Right renal cortex interstitium (tissue), 3 donors: ENCODE data around the gene APLP2. TPM values are rescaled to one million over a fixed set of nuclear protein-coding genes. Genes with fewer than 3 reads are reported as not detected.

Source experiments
- DNase-seq, 3 donors: peaks; one replicate each; pipeline ENCODE4 v3.0.0-alpha.2; 2013; ENCODE audit warnings: low read depth in 3 of 3, low spot score in 2 of 3
- polyA plus RNA-seq, 3 donors: library from polyadenylated mRNA; unstranded; fragments of 120-200 nt; gene quantifications; one replicate each; pipeline ENCODE4 v1.2.1, GENCODE V29; 2013; ENCODE audit not compliant: insufficient read length in 3 of 3

The APLP2 gene
- polyA plus RNA-seq, 3 donors: 506 to 554 (median 517) TPM

DNA sequence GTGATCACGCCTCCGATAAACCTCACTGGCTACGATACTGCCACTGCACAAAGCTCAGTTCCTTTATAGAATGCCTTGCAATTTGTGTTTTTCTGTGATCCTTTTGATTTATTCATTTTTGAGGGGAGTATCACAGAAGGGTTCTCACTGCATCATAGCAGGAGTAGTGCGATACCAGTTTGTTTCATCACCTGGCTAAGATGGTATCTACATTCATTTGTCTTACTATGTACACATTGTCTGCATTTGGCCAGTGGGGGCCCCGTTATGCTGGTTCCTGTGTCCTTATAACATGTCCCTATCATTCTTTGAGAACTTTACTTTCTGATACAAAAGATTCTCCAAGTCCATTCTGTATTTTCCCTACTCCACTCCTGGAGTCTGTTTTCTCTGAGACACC is 44.6 kb downstream of the APLP2 start:
- no peak for DNase-seq

DNA sequence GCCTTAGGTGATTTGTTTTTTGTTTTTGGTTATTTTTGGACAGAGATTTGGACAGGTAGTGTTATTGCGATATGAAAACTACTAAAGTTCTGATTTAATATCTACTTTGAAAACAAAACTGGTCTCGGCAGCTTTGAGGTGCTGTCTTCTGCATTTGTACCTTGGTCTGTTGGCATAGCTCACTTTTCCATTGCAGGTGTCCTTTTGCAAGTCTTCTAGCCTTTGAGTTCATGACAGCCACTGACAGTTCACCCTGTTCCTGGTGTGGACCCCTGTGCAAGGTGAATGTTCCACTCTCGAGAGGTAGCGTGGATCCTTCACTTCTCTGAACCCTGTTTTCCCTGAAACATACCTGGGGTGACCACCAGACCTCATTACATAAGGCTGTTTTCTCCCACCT is 45.0 kb downstream of the APLP2 start:
- DNase-seq: no peak

DNA sequence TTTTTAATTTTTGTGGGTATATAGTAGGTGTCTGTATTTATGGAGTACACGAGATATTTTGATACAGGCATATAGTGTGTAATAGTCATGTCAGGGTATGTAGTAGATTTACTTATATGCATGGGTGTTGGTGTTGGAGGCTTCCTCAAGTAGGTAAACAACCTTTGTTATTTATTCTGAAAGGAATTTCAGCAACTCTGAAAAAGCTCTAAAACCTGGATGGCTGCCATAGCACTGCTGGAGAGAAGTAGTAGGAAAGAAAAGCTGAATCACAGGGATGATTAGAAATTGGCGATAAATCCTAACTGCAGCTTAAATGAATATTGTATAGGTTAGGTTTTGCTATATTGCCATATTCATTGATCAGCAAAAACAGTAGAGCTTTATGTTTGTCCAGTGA is 45.5 kb downstream of the APLP2 start:
- DNase-seq: no peak

DNA sequence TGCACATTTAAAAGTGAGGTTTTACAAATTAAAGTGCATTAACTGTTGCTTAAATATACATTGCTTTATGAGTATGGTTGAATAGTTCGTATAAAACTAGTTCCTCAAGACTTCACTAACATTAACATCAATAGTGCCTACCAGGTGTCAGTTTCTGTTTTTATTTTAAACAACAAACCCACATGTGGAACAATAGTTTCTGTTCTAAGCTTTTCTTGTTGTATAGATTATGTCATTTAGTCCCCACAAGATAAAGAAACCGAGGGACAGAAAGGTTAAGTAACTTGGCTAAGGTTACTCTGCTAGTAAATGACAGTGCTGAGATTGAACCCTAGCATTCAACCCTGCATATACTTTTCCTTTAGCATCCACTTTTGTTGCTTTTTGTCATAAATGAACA is 48.5 kb downstream of the APLP2 start:
- no peak for DNase-seq

DNA sequence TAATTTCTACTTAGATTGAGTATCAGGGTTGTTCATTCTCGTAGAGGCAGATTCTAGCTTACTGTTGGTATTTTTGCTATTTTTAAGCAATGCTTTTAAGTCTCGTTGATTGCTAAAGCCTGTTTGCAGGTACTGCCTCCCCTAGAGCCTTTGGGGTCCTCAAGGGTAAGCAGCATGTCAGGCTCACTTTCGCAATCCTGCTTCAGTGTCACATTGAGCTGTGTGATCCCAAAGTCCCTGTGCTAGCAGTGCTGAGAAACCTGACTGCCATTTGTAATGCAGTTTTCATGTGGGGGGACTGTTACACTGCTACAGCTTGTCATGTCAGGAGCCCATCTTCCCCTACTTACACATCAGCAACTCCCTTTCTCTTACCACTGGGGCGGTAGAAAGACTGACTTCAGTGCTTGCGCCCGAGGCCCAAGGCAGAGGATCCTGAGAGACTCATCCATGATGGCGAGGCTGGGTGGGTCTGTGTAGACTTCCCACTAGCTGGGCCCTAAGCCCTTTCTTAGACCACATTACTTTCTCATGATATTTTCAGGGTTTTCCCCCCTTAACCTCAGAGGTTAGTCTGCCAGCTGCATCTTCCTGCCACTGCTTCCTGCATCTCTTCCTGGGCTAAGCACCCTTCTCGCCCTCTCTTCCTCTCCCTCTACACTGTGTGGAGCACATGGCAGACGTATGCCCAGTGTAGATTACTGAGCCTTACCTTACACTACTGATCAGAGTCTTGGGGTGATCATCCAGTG is 49.1 kb downstream of the APLP2 start:
- DNase-seq: no peak

DNA sequence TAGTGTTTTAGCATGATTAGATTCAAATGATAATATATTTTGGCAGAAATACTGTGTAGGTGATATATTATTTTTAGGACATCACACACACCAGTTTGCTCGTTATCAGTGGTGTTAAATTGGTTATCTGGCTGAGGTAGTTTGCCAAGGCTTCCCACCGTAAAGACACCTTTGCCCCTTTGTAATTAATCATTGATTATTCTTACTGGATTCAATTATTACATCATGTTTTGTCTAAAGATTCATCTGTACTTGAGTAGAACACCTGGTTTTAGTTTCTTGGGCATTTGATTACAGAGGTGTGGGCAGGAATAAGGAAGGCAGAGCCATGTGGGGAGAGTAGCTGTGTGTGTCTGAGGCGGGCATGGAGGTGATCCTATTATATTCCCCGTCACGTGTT is 50.4 kb downstream of the APLP2 start:
- no peak for DNase-seq

DNA sequence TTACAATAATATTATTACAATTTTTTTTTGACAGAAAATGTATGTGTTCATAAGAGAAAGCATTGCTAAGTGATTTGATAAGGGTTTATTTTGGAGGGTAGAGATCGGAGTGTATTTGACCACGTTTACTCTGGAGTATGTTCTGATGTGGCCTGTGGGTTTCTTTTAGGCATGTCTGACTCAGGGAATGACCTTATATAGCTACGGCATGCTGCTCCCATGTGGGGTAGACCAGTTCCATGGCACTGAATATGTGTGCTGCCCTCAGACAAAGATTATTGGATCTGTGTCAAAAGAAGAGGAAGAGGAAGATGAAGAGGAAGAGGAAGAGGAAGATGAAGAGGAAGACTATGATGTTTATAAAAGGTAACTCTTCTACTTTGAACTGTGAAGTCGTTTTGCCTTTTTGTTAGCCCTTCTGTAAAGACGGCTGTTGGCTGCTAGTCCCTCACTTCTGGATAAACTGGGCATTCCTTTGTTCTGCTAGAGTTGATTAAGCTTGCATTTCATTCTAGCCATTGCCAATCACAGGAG is 51.8 kb downstream of the APLP2 start:
- DNase-seq: no peak

DNA sequence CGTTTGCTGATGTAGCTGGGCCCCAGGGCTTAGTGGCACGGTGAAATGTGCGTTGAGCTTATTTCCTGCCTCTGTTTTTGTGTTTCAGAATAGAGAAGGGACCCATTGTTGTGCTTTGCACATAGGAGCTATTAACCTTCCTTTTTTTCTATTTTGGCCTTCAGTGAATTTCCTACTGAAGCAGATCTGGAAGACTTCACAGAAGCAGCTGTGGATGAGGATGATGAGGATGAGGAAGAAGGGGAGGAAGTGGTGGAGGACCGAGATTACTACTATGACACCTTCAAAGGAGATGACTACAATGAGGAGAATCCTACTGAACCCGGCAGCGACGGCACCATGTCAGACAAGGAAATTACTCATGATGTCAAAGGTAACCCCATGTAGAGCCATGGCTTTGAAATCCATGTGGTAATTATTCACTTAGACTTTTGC is 52.5 kb downstream of the APLP2 start:
- DNase-seq: no peak

DNA sequence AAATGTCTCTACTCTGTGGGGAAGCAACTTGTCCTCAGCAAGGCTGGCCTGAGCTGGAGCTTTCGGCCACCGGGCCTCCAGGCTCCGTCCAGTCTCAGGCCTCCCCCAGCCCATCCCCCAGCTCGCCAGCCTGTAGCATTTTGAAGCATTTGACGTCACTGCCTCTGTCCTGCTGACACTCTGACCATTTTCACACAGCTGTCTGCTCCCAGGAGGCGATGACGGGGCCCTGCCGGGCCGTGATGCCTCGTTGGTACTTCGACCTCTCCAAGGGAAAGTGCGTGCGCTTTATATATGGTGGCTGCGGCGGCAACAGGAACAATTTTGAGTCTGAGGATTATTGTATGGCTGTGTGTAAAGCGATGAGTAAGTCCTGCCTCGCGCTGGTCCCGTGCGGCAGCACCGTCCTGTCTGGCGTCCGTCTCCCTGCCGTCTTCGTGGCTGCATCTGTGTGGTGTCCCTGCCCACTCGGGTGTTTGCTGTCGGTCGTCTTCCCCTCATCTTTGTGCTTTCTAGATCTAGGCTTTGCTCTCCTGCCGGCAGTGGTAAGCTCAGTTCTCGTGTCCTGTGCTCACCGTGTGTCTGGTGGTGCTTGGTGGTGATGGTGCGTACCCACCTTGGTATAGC is 53.8 kb downstream of the APLP2 start:
- DNase-seq: no peak

DNA sequence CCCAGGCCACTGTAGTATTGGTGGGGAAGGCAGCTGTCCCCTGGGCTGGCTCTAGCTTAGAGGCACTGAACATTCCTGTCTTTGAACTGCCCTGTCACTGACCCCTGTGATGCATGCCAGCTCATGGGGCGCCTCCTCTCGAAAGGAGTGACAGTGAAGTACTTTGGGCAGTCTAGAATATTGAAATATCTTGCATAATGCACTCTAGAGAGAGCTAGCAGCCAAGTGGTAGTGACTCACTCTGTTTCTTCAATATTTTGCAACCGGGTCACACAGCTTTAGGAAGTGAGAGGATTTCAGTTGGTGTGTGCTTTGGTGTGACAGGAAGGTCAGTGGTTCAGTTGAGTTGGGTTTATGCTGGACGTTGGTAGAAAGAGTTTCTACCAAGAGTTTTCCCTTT is 54.4 kb downstream of the APLP2 start:
- DNase-seq: no peak

DNA sequence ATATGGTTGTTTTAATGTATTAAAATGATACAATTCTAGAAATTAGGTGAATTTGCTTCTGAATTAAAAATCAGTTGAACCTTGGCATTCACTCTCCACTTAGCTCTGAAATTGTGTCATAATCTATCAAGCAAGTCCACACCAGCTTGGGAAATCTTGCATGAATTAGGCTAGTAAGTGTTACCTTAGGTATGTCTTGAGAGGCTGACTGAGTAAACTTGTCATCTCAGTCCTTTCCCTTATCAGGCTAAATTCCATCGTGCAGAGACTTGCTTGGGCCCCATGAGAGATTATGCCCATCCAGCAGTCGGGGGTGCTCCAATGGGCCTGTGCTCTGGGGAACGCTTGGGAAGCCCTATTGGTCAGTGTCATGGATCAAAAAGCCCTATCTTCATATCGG is 55.9 kb downstream of the APLP2 start:
- DNase-seq: no peak

DNA sequence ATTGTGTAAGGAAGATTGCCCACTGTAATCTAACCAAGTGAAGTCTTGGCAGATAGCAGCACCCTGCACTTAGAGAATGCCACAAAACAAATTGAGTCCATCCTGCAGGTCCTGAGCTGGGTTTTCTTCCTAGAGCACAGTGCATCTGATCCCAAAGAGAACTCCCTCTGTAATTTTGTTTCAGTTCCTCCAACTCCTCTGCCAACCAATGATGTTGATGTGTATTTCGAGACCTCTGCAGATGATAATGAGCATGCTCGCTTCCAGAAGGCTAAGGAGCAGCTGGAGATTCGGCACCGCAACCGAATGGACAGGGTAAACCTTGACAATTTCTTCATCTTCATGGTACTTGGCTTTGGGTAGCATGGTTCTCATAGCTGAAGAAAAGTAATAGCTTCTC is 56.8 kb downstream of the APLP2 start:
- no peak for DNase-seq

DNA sequence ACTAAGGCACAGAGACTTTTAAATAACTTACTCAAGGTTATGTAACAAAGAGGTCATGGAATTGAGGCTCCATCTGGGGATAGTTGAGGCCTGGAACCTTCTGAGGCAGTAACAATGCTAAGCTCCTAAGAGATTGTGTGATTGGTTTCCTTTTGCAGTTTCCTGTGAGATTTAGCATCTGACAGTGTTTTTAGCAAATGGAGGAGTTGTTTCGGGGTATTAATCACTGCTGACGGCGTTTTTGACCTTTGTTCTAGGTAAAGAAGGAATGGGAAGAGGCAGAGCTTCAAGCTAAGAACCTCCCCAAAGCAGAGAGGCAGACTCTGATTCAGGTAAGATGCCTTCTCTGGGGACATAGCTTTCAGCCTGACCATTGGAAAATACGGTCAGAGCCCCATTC is 57.8 kb downstream of the APLP2 start:
- DNase-seq: no peak

DNA sequence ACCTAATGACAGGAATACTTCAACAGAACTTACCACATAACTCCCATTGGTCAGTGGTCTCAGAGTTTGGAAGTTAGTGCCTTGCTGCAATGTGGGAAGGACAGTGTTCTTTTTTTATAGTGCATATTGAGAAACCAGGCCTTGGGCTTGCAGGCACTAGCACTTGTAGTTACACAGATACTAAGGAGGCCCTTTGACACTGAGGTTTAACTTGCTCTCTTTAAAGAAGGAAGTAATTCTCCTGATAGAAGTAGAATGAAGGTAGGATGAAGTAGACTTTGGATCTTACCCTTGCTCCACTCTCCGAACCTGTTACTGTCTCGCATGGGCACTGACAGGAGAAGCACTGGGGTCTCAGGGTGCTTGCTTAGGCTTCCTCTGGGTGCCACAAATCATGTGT is 58.9 kb downstream of the APLP2 start:
- DNase-seq: no peak

DNA sequence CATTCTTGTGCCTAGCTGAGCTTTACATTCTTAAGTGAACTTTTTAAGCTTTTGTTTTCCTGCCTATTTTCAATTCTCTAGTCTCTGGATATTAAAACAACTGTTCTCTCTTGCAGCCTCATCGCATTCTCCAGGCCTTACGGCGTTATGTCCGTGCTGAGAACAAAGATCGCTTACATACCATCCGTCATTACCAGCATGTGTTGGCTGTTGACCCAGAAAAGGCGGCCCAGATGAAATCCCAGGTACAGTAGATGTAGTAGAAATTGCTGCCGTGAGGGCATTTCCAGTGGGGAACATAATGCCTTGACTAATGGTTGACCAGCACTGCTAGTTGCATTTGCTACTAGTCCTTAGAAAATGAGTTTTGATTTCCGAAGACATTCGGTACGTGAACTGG is 60.2 kb downstream of the APLP2 start:
- no peak for DNase-seq

DNA sequence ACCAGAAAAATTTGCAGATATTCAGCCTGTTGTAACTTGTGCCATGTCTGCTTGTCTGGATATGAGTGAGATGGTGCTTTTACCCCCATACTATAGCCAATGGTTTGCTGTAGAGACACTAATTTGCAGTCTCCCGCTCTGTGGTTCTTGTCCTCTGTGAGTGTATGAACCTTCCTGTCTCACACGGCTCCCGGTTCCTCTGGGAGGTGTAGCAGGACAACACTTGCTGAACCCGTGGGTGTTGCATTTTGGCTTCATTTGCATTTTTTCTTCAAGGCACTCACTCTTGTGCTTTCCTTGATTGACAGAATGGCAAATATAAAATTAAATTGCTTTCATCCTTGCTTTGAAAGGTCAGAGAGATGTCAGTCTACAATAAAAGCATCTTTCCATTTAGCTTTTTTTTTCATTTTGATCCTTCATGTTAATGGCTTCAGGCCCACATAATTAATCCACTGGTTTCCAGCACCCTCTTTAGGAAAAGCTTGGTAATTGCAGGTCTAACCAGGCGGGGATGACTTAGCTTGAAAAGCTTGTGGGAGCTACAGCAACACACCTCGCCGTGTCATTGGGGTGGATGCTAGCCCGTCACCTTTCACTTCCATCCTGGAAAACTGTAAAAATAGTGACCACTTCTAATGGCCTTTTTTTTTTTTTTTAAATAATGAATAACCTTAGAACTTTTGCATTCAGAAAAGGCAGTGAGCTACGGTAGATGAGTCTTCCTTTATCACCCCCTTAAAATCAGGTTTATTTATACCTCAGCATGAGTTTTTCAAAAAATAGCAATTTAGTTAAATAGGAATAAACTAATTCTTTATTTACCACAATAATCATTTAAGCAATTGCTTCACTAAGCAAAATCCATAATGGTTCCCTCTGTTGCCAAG is 62.5 kb downstream of the APLP2 start:
- peak; percentile 53 to 62 (median 55) for DNase-seq

DNA sequence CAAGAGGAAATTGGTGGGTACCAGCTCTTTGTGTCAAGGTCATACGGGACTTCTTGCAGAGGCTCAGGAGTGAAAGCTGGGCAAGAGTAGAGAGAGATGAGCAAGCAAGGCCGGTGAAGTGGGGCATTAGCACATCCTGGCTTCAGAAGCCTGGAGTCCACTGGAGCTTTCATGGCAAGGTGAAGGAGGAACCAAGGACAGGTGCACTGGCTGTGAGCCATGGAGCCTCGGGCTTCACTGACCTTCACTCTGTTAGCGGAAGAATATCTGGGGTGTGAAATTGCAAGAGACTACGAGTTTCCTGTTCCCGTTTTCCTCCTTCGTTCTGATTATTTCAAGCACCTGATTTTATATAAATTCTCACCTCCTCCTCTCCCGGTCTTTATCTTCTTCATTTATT is 64.0 kb downstream of the APLP2 start:
- DNase-seq: no peak

DNA sequence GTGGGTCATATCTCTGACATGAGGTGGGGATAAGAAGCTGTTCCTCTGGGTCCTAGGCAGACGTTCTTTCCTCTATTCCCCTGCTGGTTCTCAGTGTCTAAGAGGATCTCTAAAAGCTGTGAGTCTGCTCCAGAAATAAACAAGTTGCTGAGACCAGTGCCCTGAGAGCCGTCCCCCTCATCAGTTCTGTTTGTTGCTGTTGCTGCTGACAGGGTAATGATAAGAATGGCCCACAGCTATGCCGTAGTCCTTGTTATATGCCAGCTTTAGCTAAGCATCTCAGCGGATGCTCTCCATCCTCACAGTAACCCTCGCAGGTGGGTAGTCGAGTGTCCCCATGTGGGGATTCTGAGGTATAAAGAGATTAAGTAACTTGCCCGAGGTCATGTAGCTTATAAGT is 66.4 kb downstream of the APLP2 start:
- no peak for DNase-seq

DNA sequence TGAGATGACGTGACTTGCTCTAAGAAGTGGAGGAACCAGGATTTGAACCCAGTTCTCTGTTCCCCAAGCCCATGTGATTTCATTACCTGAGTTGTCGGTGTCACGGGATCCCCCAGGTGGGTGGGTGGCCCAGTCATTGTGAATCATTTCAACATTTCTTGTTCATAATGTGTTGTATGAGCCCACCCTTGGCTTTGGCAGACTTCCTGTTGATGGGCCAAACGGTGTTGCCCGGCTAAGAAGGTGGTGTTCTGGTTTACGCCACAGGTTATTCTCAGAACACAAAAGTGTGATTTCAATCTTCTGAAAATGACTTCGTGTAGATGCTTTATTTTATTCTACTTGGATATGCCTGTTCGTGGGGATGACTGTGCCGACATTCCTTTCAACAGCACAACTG is 68.3 kb downstream of the APLP2 start:
- DNase-seq: no peak

DNA sequence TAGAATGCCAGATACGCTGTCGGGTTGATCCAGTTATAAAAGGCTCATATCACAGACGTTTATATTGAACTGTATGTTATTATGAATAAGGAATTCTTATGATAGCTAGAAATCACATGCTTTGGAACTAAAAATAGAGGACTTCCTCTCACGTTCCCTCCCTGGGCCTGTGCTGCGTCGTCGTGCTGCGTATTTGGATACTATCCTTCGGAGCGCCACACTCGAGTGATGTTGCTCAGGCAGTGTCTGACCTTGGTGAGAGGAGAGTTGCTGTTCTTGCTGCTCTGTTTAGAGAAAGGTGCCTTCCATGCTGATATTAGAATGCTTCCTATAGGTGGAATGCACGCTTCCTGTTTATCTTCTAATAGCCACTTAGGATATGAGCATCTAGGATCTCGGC is 69.7 kb downstream of the APLP2 start:
- DNase-seq: no peak

DNA sequence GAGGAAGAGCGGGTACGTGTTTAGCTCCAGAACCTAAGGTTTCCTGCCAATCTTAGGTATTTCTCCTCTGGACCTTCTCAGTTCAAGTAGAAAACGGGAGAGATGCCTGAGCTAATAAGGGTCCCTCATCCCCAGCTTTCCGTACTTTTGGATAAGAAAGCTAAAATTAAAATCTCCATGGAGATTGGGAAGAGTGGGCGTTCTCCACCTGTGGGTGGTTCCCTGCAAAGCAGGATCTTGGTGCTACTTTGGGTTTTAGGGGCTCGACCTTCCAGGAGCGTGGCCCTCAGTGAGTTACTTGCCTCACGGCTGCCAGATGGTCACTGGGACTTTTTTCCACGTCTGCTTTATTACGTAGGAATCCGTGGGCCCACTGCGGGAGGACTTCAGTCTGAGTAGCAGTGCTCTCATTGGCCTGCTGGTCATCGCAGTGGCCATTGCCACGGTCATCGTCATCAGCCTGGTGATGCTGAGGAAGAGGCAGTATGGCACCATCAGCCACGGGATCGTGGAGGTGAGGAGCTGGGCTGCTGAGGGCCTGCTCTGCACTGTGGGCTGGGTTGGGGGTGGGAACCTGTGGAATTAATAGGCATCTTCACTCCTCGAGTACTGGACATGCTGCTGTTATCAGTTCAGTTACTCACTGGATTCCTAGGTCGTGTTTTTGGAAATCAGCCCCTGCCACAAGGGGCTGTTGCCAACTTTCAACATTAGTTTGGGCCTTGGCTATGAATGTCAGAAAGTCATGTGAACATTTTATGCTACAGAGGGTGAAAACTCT is 72.1 kb downstream of the APLP2 start:
- DNase-seq: no peak
